Ishikawa (cell line): ENCODE results near the gene PKNOX2.

Experiments
- CEBPB ChIP-seq: IDR thresholded peaks from 2 replicates; pipeline ENCODE4 v1.6.1; 2012
- CREB1 ChIP-seq: IDR thresholded peaks from 2 replicates; pipeline ENCODE4 v1.6.1; 2012; ENCODE audit warnings: low read depth
- EGR1 ChIP-seq: IDR thresholded peaks from 2 replicates; pipeline ENCODE4 v1.6.1; 2012
- EP300 ChIP-seq: IDR thresholded peaks from 2 replicates; pipeline ENCODE4 v1.6.1; 2012; ENCODE audit warnings: borderline replicate concordance
- FOXM1 ChIP-seq: IDR thresholded peaks from 2 replicates; pipeline ENCODE4 v1.6.1; 2012; ENCODE audit warnings: low read depth, borderline replicate concordance
- NFIC ChIP-seq: IDR thresholded peaks from 2 replicates; pipeline ENCODE4 v1.6.1; 2012
- RAD21 ChIP-seq: IDR thresholded peaks from 2 replicates; pipeline ENCODE4 v1.6.1; 2012; ENCODE audit warnings: low read depth
- REST ChIP-seq: IDR thresholded peaks from 2 replicates; pipeline ENCODE4 v1.6.1; 2012; ENCODE audit warnings: low read depth, mild to moderate bottlenecking
- TAF1 ChIP-seq: IDR thresholded peaks from 2 replicates; pipeline ENCODE4 v1.6.1; 2012; ENCODE audit warnings: low read depth, mild to moderate bottlenecking
- TCF12 ChIP-seq: IDR thresholded peaks from 2 replicates; pipeline ENCODE4 v1.6.1; 2012; ENCODE audit warnings: low read depth
- TEAD4 ChIP-seq: IDR thresholded peaks from 2 replicates; pipeline ENCODE4 v1.6.1; 2012
- USF1 ChIP-seq: IDR thresholded peaks from 2 replicates; pipeline ENCODE4 v1.6.1; 2012
- YY1 ChIP-seq: IDR thresholded peaks from 2 replicates; pipeline ENCODE4 v1.6.1; 2012; ENCODE audit warnings: low read depth
- ZBTB7A ChIP-seq: IDR thresholded peaks from 2 replicates; pipeline ENCODE4 v1.6.1; 2012; ENCODE audit warnings: low read depth
- TF ChIP-seq, protein P1 (sequence below): IDR thresholded peaks from 2 replicates; pipeline ENCODE4 v1.6.1; 2012

The PKNOX2 gene

GRCh38 chr11:125442946-125443345 lies 278.4 kb downstream of the PKNOX2 start:
- TF ChIP-seq NFIC = no peak
- no peak for TF ChIP-seq RAD21
- TF ChIP-seq TAF1 = no peak
- no peak for TF ChIP-seq FOXM1
- no peak for TF ChIP-seq TEAD4
- no peak for TF ChIP-seq EGR1
- no peak for TF ChIP-seq TCF12
- no peak for TF ChIP-seq CREB1
- no peak for TF ChIP-seq YY1
- TF ChIP-seq EP300 = no peak

DNA sequence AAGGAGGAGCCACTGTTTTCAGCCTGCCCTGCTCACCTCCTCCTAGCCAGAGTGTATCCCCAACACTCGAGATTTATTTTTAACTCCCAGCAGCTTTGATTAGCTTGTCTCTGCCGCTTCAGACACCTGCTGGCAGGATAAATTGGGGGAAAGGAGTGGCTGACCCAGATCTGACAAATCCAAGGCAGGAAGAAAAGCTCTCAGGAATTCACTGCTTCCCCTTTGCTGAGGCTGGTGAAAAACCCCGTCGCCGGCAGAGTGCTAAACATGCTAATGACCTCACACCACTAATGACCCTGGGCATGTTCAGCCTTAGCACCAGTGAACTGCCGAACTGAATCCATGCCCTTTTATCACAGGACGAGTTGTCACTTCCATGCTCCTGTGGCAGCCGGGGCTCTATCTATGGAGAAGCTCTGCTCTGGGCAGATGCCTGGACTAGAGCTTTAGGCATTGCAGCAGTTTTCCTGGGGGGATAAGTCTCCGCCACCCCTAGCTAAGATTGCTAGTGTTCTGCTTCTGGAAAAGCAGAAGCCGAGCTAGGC lies 279.3 kb downstream of the PKNOX2 start:
- TF ChIP-seq, protein P1, sequence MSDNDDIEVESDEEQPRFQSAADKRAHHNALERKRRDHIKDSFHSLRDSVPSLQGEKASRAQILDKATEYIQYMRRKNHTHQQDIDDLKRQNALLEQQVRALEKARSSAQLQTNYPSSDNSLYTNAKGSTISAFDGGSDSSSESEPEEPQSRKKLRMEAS = no peak
- no peak for TF ChIP-seq YY1
- TF ChIP-seq TAF1 = no peak
- TF ChIP-seq RAD21 = no peak
- TF ChIP-seq REST = no peak
- TF ChIP-seq FOXM1 = no peak
- TF ChIP-seq TCF12 = no peak
- no peak for TF ChIP-seq EGR1
- no peak for TF ChIP-seq TEAD4
- no peak for TF ChIP-seq EP300
- TF ChIP-seq ZBTB7A = no peak

- no peak for TF ChIP-seq CEBPB
- TF ChIP-seq FOXM1 = no peak
- TF ChIP-seq EGR1 = no peak
- no peak for TF ChIP-seq REST
- no peak for TF ChIP-seq TEAD4
- TF ChIP-seq EP300 = no peak
- TF ChIP-seq YY1 = no peak
- no peak for TF ChIP-seq TCF12
- no peak for TF ChIP-seq NFIC
- TF ChIP-seq CREB1 = no peak
- TF ChIP-seq, protein P1 = no peak
- TF ChIP-seq RAD21 = no peak
- TF ChIP-seq ZBTB7A = no peak
- no peak for TF ChIP-seq USF1
- TF ChIP-seq TAF1 = no peak
These were observed 281.2 kb downstream of the PKNOX2 start for GRCh38 chr11:125445731-125446130.

GRCh38 chr11:125446279-125446678 lies 281.7 kb downstream of the PKNOX2 start:
- TF ChIP-seq, protein P1 = no peak
- TF ChIP-seq NFIC (no peak), CREB1 (no peak), TEAD4 (no peak), TCF12 (no peak), YY1 (no peak), USF1 (no peak), EP300 (no peak), REST (no peak), TAF1 (no peak), FOXM1 (no peak), CEBPB (no peak), ZBTB7A (no peak), RAD21 (no peak), EGR1 (no peak)

DNA sequence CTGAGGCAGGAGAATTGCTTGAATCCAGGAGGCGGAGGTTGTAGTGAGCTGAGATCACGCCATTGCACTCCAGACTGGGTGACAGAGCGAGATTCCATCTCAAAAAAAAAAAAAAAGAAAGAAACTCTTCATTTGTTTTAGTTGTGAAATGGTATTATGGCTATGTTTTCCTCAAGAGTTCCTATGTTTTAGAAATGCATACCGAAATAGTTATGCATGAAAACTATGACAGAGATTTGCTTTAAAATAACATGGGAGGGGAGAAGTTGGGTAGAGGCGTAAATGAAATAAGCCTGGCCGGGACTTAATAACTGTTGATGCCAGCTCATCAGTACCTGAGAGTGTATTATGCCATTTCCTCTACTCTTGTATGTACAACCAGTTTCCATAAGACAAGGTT lies 283.2 kb downstream of the PKNOX2 start:
- TF ChIP-seq FOXM1 (no peak), NFIC (no peak), CREB1 (no peak)
- TF ChIP-seq, protein P1 = no peak
